Right lobe of liver (tissue), 4 donors: ENCODE data around the gene CLDND1.

Source experiments
- CTCF ChIP-seq, 4 donors: fragments of 200-600 bp in 3 of 4; fragments of 450-650 bp in 1 of 4; IDR thresholded peaks; one replicate each; pipeline versions ENCODE4 v1.5.1 to v1.8.0; 2016 to 2022; ENCODE audit warnings: antibody characterized with exemption in 4 of 4, mild to moderate bottlenecking in 2 of 4
- POLR2A ChIP-seq: fragments of 450-650 bp; IDR thresholded peaks from one replicate; pipeline ENCODE4 v1.6.1; 2017; ENCODE audit warnings: antibody characterized with exemption, mild to moderate bottlenecking
- donor health status: DM: no; HTN: no; CAD: no.
- donor health status: DM: no; HTN: no; CAD: no.
- donor health status: DM: no; HTN: yes; CAD: no.

- TF ChIP-seq CTCF (IDR thresholded peaks at IDR 0.05) (no peak), POLR2A (no peak)
Measured at GRCh38 chr3:98519351-98519750, 3.4 kb downstream of the CLDND1 start.
